Measurements from ENCODE around the gene RPL7A. TPM values are rescaled to one million over a fixed set of nuclear protein-coding genes. Genes with fewer than 3 reads are reported as not detected.
"Not testable (repeated sequence)": the region's sequence is repeated elsewhere in the genome, so short reads cannot be mapped to it uniquely, and the experiment has no call there.

The RPL7A gene
- total RNA-seq: 977 TPM
- long read RNA-seq, transcript RPL7A-202 (8 exons, 891 nt): major isoform, 170 of 214 reads
- long read RNA-seq, partial matches to known transcripts: 44 of 214 reads
- long read RNA-seq, other reads (novel, unspliced or antisense): 0 of 214 reads

- DNase-seq (ENCODE audit: missing footprints) (peak; percentile 97), ATAC-seq (peak; percentile 90)
- intact Hi-C loops (cut with DNase I): loop anchor here (1.0 kb wide), 1 partner anchor 12 kb away; the partner anchor contains the start of gene SURF6
These were observed at the start of gene RPL7A, which contains the start of gene MED22 for GRCh38 chr9:133347985-133348717. RPL7A (plus strand) TSS chr9:133348218; CDS start chr9:133348244, 26 bp downstream. MED22 (minus strand) TSS chr9:133348131; CDS start chr9:133346662, 1,469 bp downstream.

GRCh38 chr9:133299996-133300395, 48.0 kb upstream of the RPL7A start:
- not testable (repeated sequence) for ATAC-seq; DNase-seq (ENCODE audit: missing footprints)

DNA sequence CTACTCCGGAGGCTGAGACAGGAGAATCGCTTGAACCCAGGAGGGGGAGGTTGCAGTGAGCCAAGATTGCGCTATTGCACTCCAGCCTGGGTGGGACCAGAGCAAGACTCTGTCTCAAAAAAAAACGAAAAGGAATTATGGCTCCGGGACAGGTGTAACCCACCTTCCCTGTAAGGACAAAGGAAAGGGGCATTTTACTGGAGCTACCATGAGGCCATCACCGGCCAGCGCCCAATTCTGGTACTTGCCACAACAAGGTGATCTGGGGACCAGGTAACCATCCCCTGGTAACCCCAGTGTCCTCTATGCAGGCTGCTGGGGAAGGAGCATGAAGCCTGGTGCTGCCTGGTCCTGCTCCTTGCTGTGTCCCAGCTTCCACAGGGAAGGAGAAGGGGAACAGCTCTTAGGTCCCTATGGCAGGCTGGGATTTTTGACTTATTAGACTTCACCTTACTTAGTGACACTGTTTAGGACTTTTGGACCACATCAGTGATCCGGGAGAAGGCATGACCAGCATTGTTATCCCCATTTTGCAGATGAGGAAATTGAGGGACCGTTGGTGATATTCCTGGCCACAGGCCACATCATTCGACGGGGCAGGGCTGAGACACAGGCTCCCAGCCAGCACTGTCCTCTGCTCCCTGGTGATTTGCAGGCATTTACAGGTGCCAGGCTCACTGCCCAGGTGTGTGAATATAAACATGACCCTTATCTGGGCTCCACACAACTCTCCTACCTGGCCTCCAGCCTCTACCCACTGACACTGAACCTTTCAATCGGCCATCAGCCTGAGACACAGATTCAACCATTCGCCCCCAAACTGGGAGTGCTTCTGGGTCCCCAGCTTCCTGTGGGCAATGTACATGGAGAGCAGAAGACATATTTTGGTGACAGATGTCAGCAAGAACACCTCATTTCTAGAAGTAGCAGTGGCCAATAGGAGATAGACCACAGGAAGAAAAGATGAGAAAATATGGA, 46.5 kb upstream of the RPL7A start:
- DNase-seq (ENCODE audit: missing footprints) (no peak), ATAC-seq (no peak)

More at GRCh38 chr9:133299996-133300395, 48.0 kb upstream of the RPL7A start:
- intact Hi-C loops (cut with DNase I): not testable (repeated sequence)

GRCh38 chr9:133303266-133304157, 44.5 kb upstream of the RPL7A start:
- no peak for DNase-seq (ENCODE audit: missing footprints)
- intact Hi-C loops (cut with DNase I): no loop called here
- no peak for ATAC-seq

More for the DNA sequence above, 46.5 kb upstream of the RPL7A start:
- intact Hi-C loops (cut with DNase I): no loop called here

DNA sequence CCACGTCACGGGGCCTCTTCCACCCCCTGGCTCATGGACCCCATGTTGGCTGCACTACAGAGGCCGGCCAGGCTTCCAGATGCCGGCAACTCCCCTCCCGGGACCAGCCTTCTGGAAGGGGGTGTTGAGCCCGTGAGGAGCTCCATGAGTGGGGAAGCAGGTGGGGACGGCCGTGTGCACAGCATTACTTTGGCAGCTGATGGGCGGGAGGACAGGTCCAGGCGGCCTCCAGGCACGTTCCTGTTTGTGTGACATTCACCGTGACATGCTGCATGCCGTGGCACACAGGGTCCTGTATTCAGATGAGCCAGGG, 43.9 kb upstream of the RPL7A start:
- no peak for DNase-seq (ENCODE audit: missing footprints)
- intact Hi-C loops (cut with DNase I): no loop called here
- no peak for ATAC-seq

- intact Hi-C loops (cut with DNase I): no loop called here
- ATAC-seq (no peak), DNase-seq (ENCODE audit: missing footprints) (no peak)
These were observed 43.3 kb upstream of the RPL7A start for GRCh38 chr9:133304477-133305377.

- DNase-seq (ENCODE audit: missing footprints): no peak
- ATAC-seq: no peak
- intact Hi-C loops (cut with DNase I): no loop called here
These were observed 42.3 kb upstream of the RPL7A start for GRCh38 chr9:133305731-133306130.

DNA sequence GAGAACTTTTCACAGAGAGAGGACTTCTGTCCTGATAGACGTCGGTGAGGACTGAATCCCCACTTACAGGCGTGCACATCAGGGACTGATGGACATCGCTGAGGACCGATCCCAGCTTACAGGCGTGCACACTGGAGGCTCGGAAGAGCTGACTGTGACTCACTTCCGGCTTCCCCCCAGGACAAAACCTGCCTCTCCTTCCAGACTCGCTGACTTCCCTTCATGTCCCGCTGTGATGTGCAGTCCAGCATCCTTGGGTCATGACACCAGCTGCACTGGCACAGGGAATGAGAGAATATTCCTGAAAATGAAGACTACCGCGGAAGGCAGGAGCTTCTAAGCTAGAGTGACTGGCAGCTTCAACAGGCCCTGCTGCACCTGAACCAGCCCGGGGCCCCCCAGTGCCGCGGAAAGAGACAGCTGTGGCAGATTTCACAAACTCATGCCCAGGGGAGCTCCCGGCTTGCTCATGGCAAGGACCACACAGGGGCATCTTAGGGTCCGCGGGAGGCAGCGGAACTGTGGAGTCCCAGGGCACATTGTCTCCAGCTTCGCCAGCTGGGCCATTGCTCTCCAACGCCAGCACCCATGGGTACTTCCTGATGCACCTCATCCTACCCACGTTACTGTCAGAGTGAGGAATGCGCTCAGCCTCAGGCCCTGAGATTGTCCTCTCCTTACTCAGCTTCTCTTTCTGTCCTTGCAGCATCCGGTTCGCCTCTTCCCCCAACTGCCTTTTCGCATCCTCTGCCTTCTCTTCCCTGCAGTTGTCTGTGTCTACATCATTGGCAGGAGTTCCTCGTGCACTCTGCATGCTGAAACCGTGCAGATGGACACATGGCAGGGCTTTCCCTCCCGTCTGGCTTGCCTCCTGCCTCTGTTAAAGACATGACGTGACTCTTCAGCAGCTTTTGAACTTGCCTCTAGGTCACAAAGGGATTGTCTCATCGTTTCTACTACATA, 41.5 kb upstream of the RPL7A start:
- no peak for DNase-seq (ENCODE audit: missing footprints)
- ATAC-seq: no peak
- intact Hi-C loops (cut with DNase I): no loop called here

- no peak for DNase-seq (ENCODE audit: missing footprints)
- no peak for ATAC-seq
- intact Hi-C loops (cut with DNase I): no loop called here
These were observed 40.7 kb upstream of the RPL7A start for GRCh38 chr9:133307301-133307700.

DNA sequence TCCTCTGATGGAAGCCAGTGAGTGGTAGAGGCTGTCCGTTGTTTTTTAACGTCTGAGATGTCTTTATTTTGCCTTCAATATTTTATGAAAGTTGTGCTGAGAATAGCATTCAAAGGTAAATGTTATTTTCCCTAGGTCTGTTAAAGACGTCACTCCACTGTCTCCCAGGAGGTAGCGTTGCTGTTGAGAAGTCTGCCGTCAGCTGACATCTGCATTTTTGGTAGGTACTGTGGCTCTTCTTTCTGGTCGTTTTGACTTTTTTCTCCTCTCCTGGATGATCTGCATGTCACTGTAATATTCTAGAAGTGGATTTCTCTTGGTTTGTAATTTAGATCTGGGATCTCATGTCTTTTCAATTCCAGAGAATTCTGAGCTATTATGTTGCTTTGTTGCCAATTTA, 38.4 kb upstream of the RPL7A start:
- ATAC-seq: no peak

DNA sequence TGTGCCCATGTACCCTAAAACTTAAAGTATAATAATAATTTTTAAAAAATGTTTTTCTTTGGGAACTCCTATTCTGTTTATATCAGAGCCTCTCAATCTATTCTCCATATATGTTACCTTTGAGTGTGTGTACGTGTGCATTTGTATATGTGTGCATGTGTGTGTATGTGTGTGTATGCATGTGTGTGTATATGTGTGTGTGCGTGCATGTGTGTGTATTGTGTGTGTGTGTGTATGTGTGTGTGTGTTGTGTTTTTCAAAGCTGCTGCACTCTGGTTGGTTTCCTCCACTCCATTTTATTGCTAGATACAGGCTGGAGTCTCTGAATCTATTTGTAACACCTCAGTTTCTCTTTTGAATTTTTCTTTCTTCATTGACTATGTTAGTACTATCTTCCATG, 32.0 kb upstream of the RPL7A start:
- intact Hi-C loops (cut with DNase I): no loop called here
- DNase-seq (ENCODE audit: missing footprints): no peak
- no peak for ATAC-seq

More for the DNA sequence above, 38.4 kb upstream of the RPL7A start:
- intact Hi-C loops (cut with DNase I): no loop called here
- no peak for DNase-seq (ENCODE audit: missing footprints)

DNA sequence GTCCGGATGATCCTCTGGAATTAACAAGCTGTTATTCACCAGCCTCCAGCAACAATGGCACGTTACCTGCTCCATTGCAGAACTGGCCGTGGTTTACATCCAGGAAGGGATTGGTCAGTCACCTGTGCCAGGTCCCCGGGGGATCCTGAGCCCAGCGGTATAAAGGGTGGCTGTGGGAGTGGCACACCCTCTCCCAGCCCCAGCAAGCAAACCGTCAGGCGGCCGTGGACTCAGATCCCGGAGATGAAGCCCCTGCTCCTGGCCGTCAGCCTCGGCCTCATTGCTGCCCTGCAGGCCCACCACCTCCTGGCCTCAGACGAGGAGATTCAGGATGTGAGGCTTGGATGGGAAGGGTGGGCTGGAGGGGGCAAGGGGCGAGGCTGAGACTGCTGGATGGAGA, 30.5 kb upstream of the RPL7A start:
- DNase-seq (ENCODE audit: missing footprints); intact Hi-C loops (cut with DNase I); ATAC-seq: not testable (repeated sequence)

- ATAC-seq (no peak), DNase-seq (ENCODE audit: missing footprints) (no peak)
- intact Hi-C loops (cut with DNase I): no loop called here
These were observed 27.6 kb upstream of the RPL7A start for GRCh38 chr9:133320421-133320881.

GRCh38 chr9:133321411-133321935, 26.5 kb upstream of the RPL7A start:
- intact Hi-C loops (cut with DNase I): no loop called here
- no peak for DNase-seq (ENCODE audit: missing footprints)
- ATAC-seq: no peak

DNA sequence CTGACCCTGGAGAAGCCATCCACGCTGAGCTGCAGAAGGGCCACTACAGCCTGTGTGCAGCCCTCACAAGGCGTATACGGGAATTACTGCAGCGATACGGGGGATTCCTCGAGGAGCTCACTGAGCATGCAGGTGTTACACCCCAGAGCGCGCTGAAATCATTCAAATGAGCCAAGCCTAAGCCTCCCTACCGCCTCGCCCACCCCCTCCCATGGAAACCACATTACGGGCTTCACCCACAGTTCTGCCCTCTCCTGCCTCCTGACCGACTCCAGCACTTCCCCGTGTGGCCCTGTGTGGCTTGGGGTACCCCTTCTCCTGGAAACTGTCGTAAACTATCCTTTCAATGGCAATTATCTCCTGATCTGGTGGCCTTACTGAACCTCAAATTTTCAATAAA, 25.3 kb upstream of the RPL7A start:
- ATAC-seq (no peak), DNase-seq (ENCODE audit: missing footprints) (no peak)
- intact Hi-C loops (cut with DNase I): no loop called here

- intact Hi-C loops (cut with DNase I): no loop called here
- DNase-seq (ENCODE audit: missing footprints): no peak
- no peak for ATAC-seq
These were observed 24.8 kb upstream of the RPL7A start for GRCh38 chr9:133323211-133323610.
